Ovary (tissue), 3 donors: ENCODE data around the gene BRIP1.

Experiments
- CTCF ChIP-seq, 3 donors: fragments of 450-650 bp in 2 of 3; fragments of 200-600 bp in 1 of 3; IDR thresholded peaks; one replicate each; pipeline versions ENCODE4 v1.5.1 to v1.8.0; 2016 to 2022; ENCODE audit warnings: antibody characterized with exemption in 3 of 3, mild to moderate bottlenecking in 1 of 3
- EP300 ChIP-seq: sonication (generic); formaldehyde crosslinking; IDR thresholded peaks from one replicate; pipeline ENCODE4 v1.6.1; 2017; ENCODE audit warnings: antibody characterized with exemption
- POLR2A ChIP-seq: fragments of 450-650 bp; IDR thresholded peaks from one replicate; pipeline ENCODE4 v1.6.1; 2017; ENCODE audit warnings: antibody characterized with exemption, mild to moderate bottlenecking, moderate library complexity
- donor health status: DM: no; HTN: no; CAD: no.

- TF ChIP-seq CTCF (IDR thresholded peaks at IDR 0.05) (no peak), POLR2A (no peak), EP300 (no peak)
Measured at GRCh38 chr17:61848247-61848646, 15.1 kb downstream of the BRIP1 start.
